SH-SY5Y (cell line): ENCODE data around the gene SLC7A6.

Experiments
- GATA2 ChIP-seq: IDR thresholded peaks from 2 replicates; pipeline ENCODE4 v1.6.1; 2011; ENCODE audit warnings: mild to moderate bottlenecking, low read depth, low read length
- GATA3 ChIP-seq: IDR thresholded peaks from 2 replicates; pipeline ENCODE4 v1.6.1; 2011; ENCODE audit warnings: low read depth, mild to moderate bottlenecking, low read length, moderate library complexity

DNA sequence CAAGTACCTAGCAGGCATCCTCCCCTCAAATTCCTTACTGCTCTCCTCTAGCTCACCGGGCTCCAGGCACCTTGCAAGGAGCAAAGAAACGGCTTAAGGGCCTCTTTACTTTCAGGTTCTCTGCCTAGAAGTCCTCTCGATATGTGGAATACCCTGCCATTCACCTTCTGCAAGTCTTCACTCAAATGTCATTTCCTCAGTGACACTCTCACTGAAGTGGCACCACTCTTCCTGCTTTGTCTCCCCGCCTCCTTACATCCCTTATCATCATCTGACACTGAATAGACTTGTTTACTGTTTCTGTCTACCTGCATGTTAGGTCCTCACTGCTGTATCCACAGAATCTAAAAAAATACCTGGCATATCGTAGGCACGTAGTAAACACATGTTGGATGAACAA is 45.5 kb downstream of the SLC7A6 start:
- TF ChIP-seq GATA3 (no peak), GATA2 (no peak)
